T-helper 2 cell treated with Interferon-gamma antibody and Interleukin-4, amounts not matched to agents 5 μg/mL and 100 μg/mL, for 36 hours (primary cell): ENCODE data around the gene SIAH1.
A peak's percentile ranks its signal among the peaks of the same experiment; 100 is the strongest.
"Not testable (repeated sequence)": the region's sequence is repeated elsewhere in the genome, so short reads cannot be mapped to it uniquely, and the experiment has no call there.

ENCODE experiments used
- DNase-seq: peaks from one replicate; pipeline ENCODE4 v3.0.0; 2021; ENCODE audit warnings: low spot score
- H3K27ac Mint-ChIP-seq: one replicate; pipeline ENCODE4 v1.8.0; 2021; ENCODE audit warnings: mild to moderate bottlenecking, mixed read lengths
- H3K27me3 Mint-ChIP-seq: one replicate; pipeline ENCODE4 v1.8.0; 2021; ENCODE audit warnings: low read depth, mixed read lengths
- H3K36me3 Mint-ChIP-seq: one replicate; pipeline ENCODE4 v1.8.0; 2021; ENCODE audit warnings: low read depth, mixed read lengths
- H3K4me1 Mint-ChIP-seq: one replicate; pipeline ENCODE4 v1.8.0; 2021; ENCODE audit warnings: low read depth, mixed read lengths
- H3K4me3 Mint-ChIP-seq: one replicate; pipeline ENCODE4 v1.8.0; 2022; ENCODE audit warnings: mild to moderate bottlenecking, moderate library complexity, mixed read lengths
- H3K9me3 Mint-ChIP-seq: one replicate; pipeline ENCODE4 v1.8.0; 2021; ENCODE audit warnings: mixed read lengths

Gene SIAH1

DNA sequence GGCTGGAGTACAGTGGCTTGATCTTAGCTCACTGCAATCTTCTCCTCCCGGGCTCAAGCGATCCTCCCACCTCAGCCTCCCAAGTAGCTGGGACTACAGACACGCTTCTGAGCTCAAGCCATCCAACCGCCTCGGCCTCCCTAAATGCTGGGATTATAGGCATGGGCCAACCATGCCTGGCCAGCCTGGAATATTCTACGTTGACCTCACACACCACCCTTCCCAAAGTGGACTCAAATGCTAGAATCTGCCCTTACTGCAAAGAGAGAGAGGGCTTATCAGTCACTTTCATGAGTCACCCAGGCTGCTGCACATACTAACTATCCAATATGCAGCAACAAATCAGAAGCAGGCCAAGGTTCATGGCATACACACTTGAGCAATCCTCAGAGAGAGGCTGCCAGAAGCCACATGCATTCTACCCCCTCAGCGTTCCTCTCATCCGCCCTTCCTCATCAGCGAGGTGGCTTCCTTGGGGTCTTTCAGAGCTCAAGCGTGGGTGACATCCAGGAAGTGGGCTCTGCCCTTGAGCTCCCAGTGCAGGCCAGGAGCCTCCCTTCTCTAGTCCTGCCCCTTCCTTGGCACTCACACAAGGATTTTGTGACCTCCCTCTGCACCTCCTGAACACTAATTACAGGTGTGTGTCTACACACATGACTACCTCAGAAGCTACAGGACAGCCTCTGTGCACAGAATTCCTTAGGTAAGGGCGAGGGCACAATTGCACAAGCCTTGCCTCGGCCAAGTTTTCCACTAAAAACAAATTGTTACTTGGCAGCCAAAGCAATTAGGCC is 24.8 kb upstream of the SIAH1 start:
- Mint-ChIP-seq H3K27me3 (peaks cover 2% of the 10 kb centered on the region), H3K27ac (no peak overlapping the region), H3K9me3 (no peaks in the 10 kb centered on the region), H3K36me3 (no peaks in the 10 kb centered on the region), H3K4me3 (no peak overlapping the region), H3K4me1 (peaks cover 3% of the 10 kb centered on the region)
- DNase-seq: no peak

DNA sequence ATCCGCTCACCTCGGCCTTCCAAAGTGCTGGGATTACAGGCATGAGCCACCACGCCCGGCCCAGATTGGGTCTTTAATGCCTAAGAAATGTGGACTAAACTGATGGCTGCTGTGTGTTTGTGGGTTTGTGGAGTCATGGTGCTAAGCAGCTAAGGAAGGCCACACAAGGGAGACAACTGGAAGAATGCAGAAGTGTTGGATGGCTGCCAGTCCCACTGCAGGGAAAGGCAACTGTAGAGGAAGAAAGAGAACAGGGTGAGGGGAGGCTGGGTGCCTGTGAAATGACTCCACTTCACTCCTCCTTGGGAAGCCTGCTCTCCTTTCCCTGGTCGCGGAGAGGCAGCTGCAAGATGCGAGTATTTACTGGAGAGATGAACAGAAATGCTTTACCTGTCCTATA is 23.5 kb upstream of the SIAH1 start:
- H3K9me3 Mint-ChIP-seq: no peaks in the 10 kb centered on the region
- H3K4me1 Mint-ChIP-seq: no peaks in the 10 kb centered on the region
- H3K4me3 Mint-ChIP-seq: no peak overlapping the region
- peaks cover 2% of the 10 kb centered on the region for H3K27me3 Mint-ChIP-seq
- no peaks in the 10 kb centered on the region for H3K36me3 Mint-ChIP-seq
- DNase-seq: no peak
- no peak overlapping the region for H3K27ac Mint-ChIP-seq

DNA sequence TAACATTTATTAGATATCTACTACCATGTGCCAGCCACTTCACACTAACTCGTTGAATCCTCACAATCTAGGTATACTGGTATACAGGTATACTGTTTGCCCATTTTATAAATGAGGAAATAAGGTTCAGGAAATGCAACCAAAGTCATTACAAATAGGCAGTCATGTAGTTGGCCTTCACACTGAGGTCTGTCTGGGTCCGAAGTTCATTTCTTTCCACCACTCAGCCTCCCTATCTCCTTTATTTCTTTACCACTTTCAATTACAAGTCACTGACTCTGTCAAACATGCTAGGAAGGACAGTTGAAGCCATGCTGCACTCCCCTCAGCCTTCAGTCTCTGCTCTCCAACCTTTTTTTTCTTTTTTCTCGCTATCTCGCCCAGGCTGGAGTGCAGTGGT is 20.7 kb upstream of the SIAH1 start:
- Mint-ChIP-seq H3K4me3 (no peak overlapping the region), H3K36me3 (no peaks in the 10 kb centered on the region), H3K27me3 (peaks cover 2% of the 10 kb centered on the region), H3K4me1 (peaks cover 6% of the 10 kb centered on the region), H3K9me3 (no peaks in the 10 kb centered on the region), H3K27ac (no peak overlapping the region)
- no peak for DNase-seq

DNA sequence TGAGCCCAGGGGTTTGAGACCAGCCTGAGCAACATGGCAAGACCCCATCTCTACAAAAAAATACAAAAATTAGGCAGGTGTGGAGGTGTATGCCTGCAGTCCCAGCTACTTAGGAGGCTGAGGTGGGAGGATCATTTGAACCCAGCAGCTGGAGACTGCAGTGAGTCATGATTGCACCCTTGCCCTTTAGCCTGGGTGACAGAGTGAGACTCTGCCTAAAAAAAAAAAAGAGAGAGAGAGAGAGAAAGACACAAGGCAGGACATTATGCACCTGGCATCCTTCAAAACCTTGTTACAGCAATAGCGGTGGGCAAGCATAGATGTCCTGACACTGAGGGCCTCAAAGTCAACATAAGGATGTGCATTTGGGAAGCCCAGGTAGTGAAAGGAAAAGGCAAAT is 19.9 kb upstream of the SIAH1 start:
- Mint-ChIP-seq H3K9me3 (no peaks in the 10 kb centered on the region), H3K4me3 (no peak overlapping the region), H3K4me1 (peaks cover 6% of the 10 kb centered on the region), H3K27me3 (peaks cover 2% of the 10 kb centered on the region), H3K36me3 (no peaks in the 10 kb centered on the region), H3K27ac (no peak overlapping the region)
- no peak for DNase-seq

DNA sequence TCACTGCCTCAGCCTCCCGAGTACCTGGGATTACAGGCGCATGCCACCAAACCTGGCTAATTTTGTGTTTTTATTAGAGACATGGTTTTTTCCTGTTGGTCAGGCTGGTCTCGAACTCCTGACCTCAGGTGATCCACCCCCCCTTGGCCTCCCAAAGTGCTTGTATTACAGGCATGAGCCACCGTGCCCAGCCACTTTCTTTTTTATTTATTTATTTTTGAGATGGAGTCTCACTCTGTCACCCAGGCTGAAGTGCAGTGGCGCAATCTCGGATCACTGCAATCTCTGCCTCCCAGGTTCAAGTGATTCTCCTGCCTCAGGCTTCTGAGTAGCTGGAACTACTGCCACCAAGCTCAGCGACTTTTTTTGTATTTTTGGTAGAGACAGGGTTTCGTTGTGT is 17.3 kb upstream of the SIAH1 start:
- H3K27me3 Mint-ChIP-seq, H3K36me3 Mint-ChIP-seq, H3K9me3 Mint-ChIP-seq, H3K4me3 Mint-ChIP-seq, DNase-seq, H3K4me1 Mint-ChIP-seq, H3K27ac Mint-ChIP-seq: not testable (repeated sequence)

DNA sequence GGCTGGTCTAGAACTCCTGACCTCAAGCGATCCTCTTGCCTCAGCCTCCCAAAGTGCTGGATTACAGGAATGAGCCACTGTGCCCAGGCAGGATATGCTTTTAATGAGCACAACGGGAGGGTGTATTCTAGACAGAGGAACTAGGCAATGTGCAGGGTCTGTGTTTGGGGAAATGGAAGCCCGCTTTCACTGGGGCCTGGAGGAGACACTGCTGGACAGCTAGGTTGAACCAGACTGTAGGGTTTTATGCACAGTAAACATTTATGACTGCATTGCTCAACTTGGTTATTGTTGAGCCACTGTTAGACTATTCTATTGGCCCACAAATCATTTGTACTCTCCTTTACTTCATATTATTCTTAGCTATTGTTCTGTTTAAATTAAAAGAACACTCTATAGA is 10.2 kb upstream of the SIAH1 start:
- Mint-ChIP-seq H3K27me3 (no peaks in the 10 kb centered on the region), H3K4me1 (peaks cover 5% of the 10 kb centered on the region), H3K27ac (no peak overlapping the region), H3K4me3 (no peak overlapping the region), H3K9me3 (no peaks in the 10 kb centered on the region), H3K36me3 (no peaks in the 10 kb centered on the region)
- no peak for DNase-seq

DNA sequence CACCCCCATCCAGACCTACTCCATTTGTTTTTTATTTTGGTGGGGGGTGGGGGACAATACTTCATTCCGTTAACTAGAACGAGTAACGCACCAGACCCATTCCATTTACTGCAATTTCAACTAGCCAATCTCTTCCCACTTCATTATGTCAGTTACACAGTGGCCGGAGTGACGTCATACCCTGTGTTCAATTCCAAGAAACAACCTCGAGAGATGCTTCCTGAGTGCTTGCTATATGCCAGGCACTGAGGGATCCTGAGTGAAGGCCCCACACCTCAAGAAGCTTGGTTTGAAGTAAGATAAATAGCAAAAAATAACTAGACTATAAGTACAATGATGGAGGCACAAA is 9.1 kb upstream of the SIAH1 start:
- DNase-seq: no peak

DNA sequence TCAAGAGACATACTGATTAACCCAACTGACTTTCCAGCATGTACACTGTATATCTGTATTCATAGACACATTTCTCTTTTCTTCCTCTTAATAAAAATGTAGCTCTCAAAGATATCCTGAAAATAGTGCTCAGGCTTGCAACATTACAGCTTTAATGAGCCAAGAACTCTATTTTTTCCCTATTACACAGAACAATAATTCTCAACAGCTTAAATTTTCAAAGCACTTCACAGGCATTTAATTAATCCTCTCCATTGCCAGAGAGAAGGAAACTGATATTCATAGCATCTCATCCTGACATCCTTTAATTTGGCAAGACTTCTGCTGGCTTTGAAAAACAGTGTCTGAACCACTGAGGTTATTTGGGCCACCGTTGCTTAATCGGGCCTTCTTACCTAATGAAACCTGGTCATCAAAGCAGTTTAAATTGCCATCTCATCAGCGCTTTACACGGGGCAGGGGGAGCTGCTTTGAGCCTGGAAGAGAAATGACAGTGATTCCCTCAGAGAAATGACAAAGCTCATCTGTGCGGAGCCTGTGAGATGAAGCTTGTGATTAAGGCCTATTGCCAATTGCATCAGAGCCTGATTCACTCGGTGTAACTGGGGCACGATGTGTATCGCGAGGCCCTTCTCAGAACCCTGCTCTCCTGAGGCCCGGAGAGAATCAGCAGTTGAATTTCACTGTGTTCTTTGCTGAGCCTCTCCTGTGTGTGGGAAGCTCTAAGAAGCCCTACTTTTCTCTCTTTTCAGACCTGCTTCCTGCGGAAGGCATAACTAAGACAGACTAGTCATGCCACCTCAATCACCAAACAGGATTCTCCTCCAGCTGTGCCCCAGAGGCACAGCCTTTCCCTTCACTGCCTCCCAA is 8.5 kb upstream of the SIAH1 start:
- peaks cover 5% of the 10 kb centered on the region for H3K4me1 Mint-ChIP-seq
- no peaks in the 10 kb centered on the region for H3K9me3 Mint-ChIP-seq
- no peaks in the 10 kb centered on the region for H3K36me3 Mint-ChIP-seq
- no peaks in the 10 kb centered on the region for H3K27me3 Mint-ChIP-seq
- H3K27ac Mint-ChIP-seq: no peak overlapping the region
- no peak overlapping the region for H3K4me3 Mint-ChIP-seq
- DNase-seq: no peak

More for the DNA sequence above, 9.1 kb upstream of the SIAH1 start:
- Mint-ChIP-seq H3K4me3 (no peak overlapping the region), H3K36me3 (no peaks in the 10 kb centered on the region), H3K4me1 (peaks cover 5% of the 10 kb centered on the region), H3K27me3 (no peaks in the 10 kb centered on the region), H3K9me3 (no peaks in the 10 kb centered on the region), H3K27ac (peak overlapping the region; percentile 1)

DNA sequence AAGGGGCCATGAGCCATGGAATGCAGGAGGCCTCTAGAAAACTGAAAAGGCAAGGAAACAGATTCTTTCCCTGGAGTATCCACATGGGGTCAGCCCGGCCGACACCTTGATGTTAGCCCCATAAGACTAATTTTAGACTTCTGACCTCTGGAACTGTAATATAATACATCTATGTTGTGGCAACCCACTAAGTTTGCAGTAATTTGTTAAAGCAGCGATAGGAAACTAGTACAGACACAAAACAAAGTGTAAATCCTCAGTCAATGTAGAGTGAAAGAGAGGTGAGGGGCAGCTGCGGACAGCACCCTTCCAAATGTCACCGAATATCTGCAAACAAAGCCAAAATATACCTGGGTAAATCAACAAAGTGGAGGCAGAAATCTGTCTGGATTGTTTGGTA is 7.2 kb upstream of the SIAH1 start:
- Mint-ChIP-seq H3K4me3 (no peak overlapping the region), H3K4me1 (peaks cover 5% of the 10 kb centered on the region), H3K9me3 (no peaks in the 10 kb centered on the region), H3K27me3 (no peaks in the 10 kb centered on the region), H3K27ac (no peak overlapping the region), H3K36me3 (no peaks in the 10 kb centered on the region)
- no peak for DNase-seq

DNA sequence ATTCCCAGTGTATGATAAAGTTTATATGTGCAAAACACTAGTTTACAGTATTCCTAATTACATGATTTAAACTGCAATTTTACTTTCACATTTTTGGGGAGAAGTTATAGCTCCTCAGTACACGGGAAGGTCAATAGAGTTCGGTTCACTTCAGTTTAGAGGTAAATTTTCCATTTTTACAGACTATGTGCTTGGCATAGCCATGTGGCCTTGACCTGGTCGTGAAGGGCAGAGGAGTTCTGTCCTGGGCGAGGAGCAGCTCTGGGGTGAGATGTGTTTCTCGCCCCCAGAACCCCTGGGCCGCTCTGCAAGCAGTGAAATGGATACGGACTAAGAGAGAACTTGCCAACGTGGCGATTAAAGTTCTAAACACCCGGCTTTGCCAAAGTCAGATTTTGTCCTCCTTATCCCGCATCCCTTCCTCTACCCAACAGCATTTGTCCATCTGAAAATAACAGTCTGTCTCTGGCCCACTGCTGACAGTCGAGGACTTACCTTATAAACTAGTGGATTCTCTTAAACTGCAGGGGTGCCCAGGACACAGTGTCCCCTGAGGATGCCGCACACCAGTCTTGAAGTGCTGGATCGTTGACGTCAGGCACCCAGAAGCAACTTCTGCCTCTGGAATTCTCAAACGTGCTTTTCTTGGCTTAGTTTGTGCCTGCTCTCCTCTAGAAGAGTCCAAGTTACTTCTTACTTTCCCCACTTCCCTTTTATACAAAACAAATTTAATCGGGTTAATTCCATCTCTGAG is 1.5 kb upstream of the SIAH1 start:
- peaks cover 13% of the 10 kb centered on the region for H3K4me1 Mint-ChIP-seq
- H3K27ac Mint-ChIP-seq: no peak overlapping the region
- no peak for DNase-seq
- peak overlapping the region; percentile 90 for H3K4me3 Mint-ChIP-seq
- H3K36me3 Mint-ChIP-seq: peaks cover 6% of the 10 kb centered on the region
- no peaks in the 10 kb centered on the region for H3K27me3 Mint-ChIP-seq
- H3K9me3 Mint-ChIP-seq: no peaks in the 10 kb centered on the region

DNA sequence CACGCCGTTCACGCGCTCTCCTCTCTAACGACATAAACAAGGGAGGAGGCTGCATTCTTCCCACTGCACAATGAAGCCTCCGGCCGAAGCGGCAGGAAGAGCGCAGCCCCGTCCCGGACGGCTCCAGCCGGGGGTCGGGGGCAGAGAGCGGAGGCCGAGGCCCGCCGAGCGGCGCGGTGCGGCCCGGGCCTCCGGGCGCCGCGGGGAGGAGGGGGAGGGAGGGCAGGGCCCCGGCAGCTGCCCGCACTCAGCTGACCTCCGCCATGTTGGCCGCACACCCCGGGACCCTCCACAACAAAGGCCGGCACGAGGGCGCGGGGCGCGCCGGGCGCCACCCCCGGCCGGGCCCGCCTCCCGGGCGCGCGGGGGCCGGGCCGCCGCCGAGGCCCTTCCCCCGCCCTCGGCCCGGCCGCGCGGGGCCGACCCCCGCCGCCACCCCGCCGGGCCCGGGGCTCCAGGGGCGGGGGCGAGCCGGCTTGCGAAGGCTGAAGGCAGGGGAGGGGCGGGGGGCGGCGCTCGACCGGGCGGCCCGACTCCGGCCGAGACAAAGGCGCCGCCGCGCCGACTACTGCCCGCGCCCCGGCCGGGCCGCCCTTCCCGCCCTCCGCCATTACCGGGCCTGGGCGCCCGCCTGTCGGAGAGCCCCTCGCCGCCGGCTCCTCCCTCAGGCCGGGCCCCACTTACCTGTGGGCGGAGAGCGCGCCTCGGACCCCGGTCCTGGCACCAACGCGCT is 527 bp downstream of the SIAH1 start:
- peaks cover 23% of the 10 kb centered on the region for H3K4me1 Mint-ChIP-seq
- peak overlapping the region; percentile 97 for H3K4me3 Mint-ChIP-seq
- DNase-seq: peak; percentile 41
- H3K36me3 Mint-ChIP-seq: peaks cover 8% of the 10 kb centered on the region
- H3K27ac Mint-ChIP-seq: peak overlapping the region; percentile 92
- H3K27me3 Mint-ChIP-seq: no peaks in the 10 kb centered on the region
- H3K9me3 Mint-ChIP-seq: no peaks in the 10 kb centered on the region

DNA sequence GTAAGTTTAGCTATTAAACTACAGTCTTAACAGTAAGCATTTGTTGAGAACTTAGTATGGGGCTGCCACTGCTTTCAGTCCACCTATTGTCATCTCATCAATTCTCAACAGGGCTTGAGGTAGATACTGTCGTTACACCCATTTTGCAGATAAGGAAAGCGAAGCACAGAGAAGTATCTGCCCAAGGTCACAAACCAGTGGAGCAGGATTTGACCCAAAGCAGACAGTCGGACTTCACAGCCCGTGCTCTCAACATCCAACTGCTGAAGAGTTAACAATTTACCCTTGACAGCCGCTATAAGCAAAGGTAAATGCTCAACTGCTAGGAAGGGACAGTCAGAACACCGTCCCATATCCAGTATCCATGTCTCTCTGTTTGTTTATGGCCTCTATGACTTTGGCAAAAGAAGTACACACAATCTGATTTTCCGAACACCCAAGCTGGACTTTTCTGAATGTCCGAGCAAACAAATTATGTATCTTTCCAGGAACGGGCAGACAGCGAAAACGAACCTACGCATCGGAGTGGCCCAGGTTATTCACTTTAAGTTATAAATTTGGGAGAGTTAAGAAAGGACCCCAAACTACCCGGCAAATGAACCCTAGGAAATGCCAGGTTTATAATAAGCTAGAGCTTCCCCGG is 1.2 kb downstream of the SIAH1 start:
- peak overlapping the region; percentile 97 for H3K4me3 Mint-ChIP-seq
- DNase-seq: no peak

More for the DNA sequence above, 1.2 kb downstream of the SIAH1 start:
- Mint-ChIP-seq H3K27me3 (no peaks in the 10 kb centered on the region), H3K9me3 (no peaks in the 10 kb centered on the region), H3K27ac (peak overlapping the region; percentile 92), H3K4me1 (peaks cover 29% of the 10 kb centered on the region), H3K36me3 (peaks cover 8% of the 10 kb centered on the region)
